K562 (cell line): ENCODE measurements around the gene RPH3AL. TPM values are rescaled to one million over a fixed set of nuclear protein-coding genes. Genes with fewer than 3 reads are reported as not detected.

ENCODE experiments used
- ATAC-seq: fragments of 200-7000 bp; cut with Tn5 transposase; 3 replicates; pipeline ENCODE4 v1.9.1; 2020; ENCODE audit warnings: moderate library complexity
- BruUV-seq: library from RNA; stranded (reverse); fragments of 400-500 nt; replicated peaks from 2 replicates; lab custom pipeline; 2021; lab: Mats Ljungman, UMichigan
- CTCF ChIA-PET: fragments of 300-600 bp; formaldehyde crosslinking; extraction: SDS; loops from one replicate; lab custom pipeline; 2021; ENCODE audit warnings: low intra/inter-chr PET ratio; lab: Yijun Ruan, JAX
- POLR2A ChIA-PET: fragments of 300-600, 350-650 bp; sonication (Branson Sonifier 250); formaldehyde crosslinking; extraction: SDS; loops from one replicate; lab custom pipeline; 2021; ENCODE audit warnings: antibody characterized with exemption, inconsistent platforms; lab: Yijun Ruan, JAX
- DNase-seq, 4 experiments: peaks; one replicate each; pipeline versions ENCODE4 v3.0.0 to v3.0.0-alpha.2; 2011 to 2018; ENCODE audit warnings: low spot score in 3 of 4, mixed read lengths in 3 of 4; ENCODE audit errors: extremely low read depth in 1 of 4
- FAIRE-seq: peaks from 2 replicates; lab custom pipeline; 2011; peaks lifted over from hg19 to GRCh38; lab: Jason Lieb, UNC
- H2AFZ ChIP-seq: 2 replicates; pipeline ENCODE4 v1.6.0; 2011; ENCODE audit warnings: low read depth, low read length, control low read depth, inconsistent platforms
- H3K27ac ChIP-seq: fragments of 200-600 bp; 3 replicates; pipeline ENCODE4 v1.8.0; 2011; ENCODE audit warnings: low read depth, mild to moderate bottlenecking, control low read depth, inconsistent platforms, low read length, moderate library complexity, mixed read lengths; ENCODE audit errors: extremely low read depth
- H3K27me3 ChIP-seq, 2 experiments: fragments of 300-600 bp in 1 of 2; 2 replicates in 1 of 2; 3 replicates in 1 of 2; pipeline versions ENCODE4 v1.6.0 to v1.8.0; 2011; ENCODE audit warnings: inconsistent platforms in 2 of 2, low read length in 2 of 2, mild to moderate bottlenecking in 1 of 2, mixed read lengths in 1 of 2, moderate library complexity in 1 of 2; ENCODE audit not compliant: control insufficient read depth in 2 of 2, insufficient read depth in 2 of 2
- H3K36me3 ChIP-seq: fragments of 300-600 bp; 3 replicates; pipeline ENCODE4 v1.8.0; 2011; ENCODE audit warnings: mild to moderate bottlenecking, low read length, inconsistent platforms; ENCODE audit not compliant: control insufficient read depth, insufficient read depth
- H3K4me1 ChIP-seq, 2 experiments: fragments of 200-600 bp in 1 of 2; replicated peaks in 1 of 2; 2 replicates in 1 of 2; 3 replicates in 1 of 2; pipeline versions ENCODE4 v1.5.1 to v1.8.0; 2011; ENCODE audit warnings: inconsistent platforms in 2 of 2, low read length in 2 of 2, mild to moderate bottlenecking in 1 of 2, mixed read lengths in 1 of 2, moderate library complexity in 1 of 2; ENCODE audit not compliant: control insufficient read depth in 2 of 2, insufficient read depth in 2 of 2
- H3K4me2 ChIP-seq: 2 replicates; pipeline ENCODE4 v1.6.1; 2011; ENCODE audit warnings: low read length, control low read depth, inconsistent platforms, mixed read lengths; ENCODE audit not compliant: insufficient read depth
- H3K4me3 ChIP-seq: fragments of 200-600 bp; sonication (generic), shearing (Covaris generic); 2 replicates; pipeline ENCODE4 v1.5.1; 2016; ENCODE audit warnings: control low read depth, inconsistent platforms
- H3K79me2 ChIP-seq: fragments of 200-600 bp; 3 replicates; pipeline ENCODE4 v1.8.0; 2011; ENCODE audit warnings: low read length, inconsistent platforms; ENCODE audit not compliant: control insufficient read depth, insufficient read depth
- H3K9ac ChIP-seq, 2 experiments: 2 replicates each; pipeline versions ENCODE4 v1.6.0 to v1.6.1; 2011; ENCODE audit warnings: low read depth in 2 of 2, low read length in 2 of 2, control low read depth in 1 of 2, inconsistent platforms in 1 of 2, mild to moderate bottlenecking in 1 of 2, mixed read lengths in 1 of 2; ENCODE audit not compliant: insufficient read depth in 1 of 2
- H3K9me1 ChIP-seq: one replicate; pipeline ENCODE4 v1.6.0; 2011; ENCODE audit warnings: inconsistent platforms, mild to moderate bottlenecking, low read length, moderate library complexity; ENCODE audit not compliant: control insufficient read depth, insufficient read depth
- H3K9me3 ChIP-seq: replicated peaks from 2 replicates; pipeline ENCODE4 v1.5.1; 2011; ENCODE audit warnings: low read depth, low read length, inconsistent platforms; ENCODE audit not compliant: control insufficient read depth, insufficient read depth
- H4K20me1 ChIP-seq: replicated peaks from 2 replicates; pipeline ENCODE4 v1.6.1; 2011; ENCODE audit warnings: low read length, inconsistent platforms, mixed read lengths; ENCODE audit not compliant: control insufficient read depth, insufficient read depth
- CTCF ChIP-seq, 3 experiments: IDR thresholded peaks in 2 of 3; conservative IDR thresholded peaks in 1 of 3; 2 replicates each; pipeline ENCODE4 v1.5.1; 2011 to 2012; ENCODE audit warnings: low read length in 3 of 3, mild to moderate bottlenecking in 3 of 3, control low read depth in 2 of 3, improper control_type of control experiment in 1 of 3, inconsistent platforms in 1 of 3, low read depth in 1 of 3, mixed read lengths in 1 of 3, moderate library complexity in 1 of 3; ENCODE audit not compliant: insufficient read depth in 2 of 3
- SRSF9 ChIP-seq: fragments of 200-400 bp; formaldehyde crosslinking; IDR thresholded peaks from 2 replicates; pipeline ENCODE4 v1.6.1; 2017; ENCODE audit warnings: low read depth, low read length, borderline replicate concordance
- WGBS: fragments of 100-300 bp; shearing (Covaris generic); methylation state at CpG from one replicate; pipeline ENCODE4 v1.1.6; 2016; ENCODE audit warnings: low coverage, mixed read lengths; ENCODE audit not compliant: insufficient coverage; ENCODE audit errors: missing lambda C conversion rate; 5-methylcytosine and 5-hydroxymethylcytosine counted together
- in situ Hi-C: fragments of 300-500 bp; cut with MboI; formaldehyde crosslinking; loops from 4 replicates; pipeline ENCODE4 v1.15.0; 2018; ENCODE audit warnings: inconsistent platforms, mixed read lengths
- intact Hi-C: fragments of 100-400 bp; cut with micrococcal nuclease; formaldehyde crosslinking; loops from 2 replicates; pipeline ENCODE4 v1.14.2; 2022
- polyA plus RNA-seq, 8 experiments: library from polyadenylated mRNA; depleted of rRNA in 4 of 8; stranded (reverse) in 5 of 8; unstranded in 3 of 8; fragments of >200 nt; fragmentation: Nextera tagmentation in 2 of 8; fragmentation: Illumina TruSeq in 1 of 8; extraction: Ambion mirVana in 2 of 8; extraction: Trizol in 1 of 8; gene quantifications; 2 replicates each; pipeline versions ENCODE4 v1.2.1 to v1.2.3, GENCODE V29; 2011 to 2014; ENCODE audit warnings: inconsistent platforms in 1 of 8, missing spikeins in 1 of 8
- total RNA-seq, 7 experiments: library from RNA; depleted of rRNA in 6 of 7; stranded (reverse); fragments of >200 nt in 6 of 7; fragmentation: Illumina TruSeq in 2 of 7; extraction: Trizol in 2 of 7; gene quantifications; 2 replicates each; pipeline versions ENCODE4 v1.2.1 to v1.2.3, GENCODE V29; 2011 to 2021; ENCODE audit warnings: low replicate concordance in 1 of 7

The RPH3AL gene
- total and polyA plus RNA-seq, 9 of the 15 experiments (the other 6 are each of a cell fraction or from before 2014, with no cell fraction given) = 0.18 to 1.7 (median 0.39) TPM

GRCh38 chr17:285751-286422 is 66.7 kb downstream of the RPH3AL start:
- FAIRE-seq = no peak
- no peaks in the 10 kb centered on the region for H3K9me1 ChIP-seq
- H4K20me1 ChIP-seq = peaks cover 4% of the 10 kb centered on the region; the same call in 1 of the 2 replicates
- CTCF ChIA-PET = no interaction called here
- no TSS peak for BruUV-seq
- no peak for ATAC-seq
- no peaks in the 10 kb centered on the region; a peak in 1 of 5 replicates for H3K4me1 ChIP-seq
- POLR2A ChIA-PET = no interaction called here
- TF ChIP-seq CTCF (IDR thresholded peaks at IDR 0.05 in 2 of 3, conservative IDR thresholded peaks at IDR 0.05 in 1 of 3; ENCODE audit: insufficient read depth in 2 of 3, low read depth in 1 of 3, low read length in 3 of 3) (peak in 1 of 3 experiments; percentile 4; a peak in 1 of 6 replicates), SRSF9 (no peak)
- H3K27me3 ChIP-seq = peaks cover 16 to 79% of the 10 kb centered on the region in 2 experiments; a peak in 4 of 5 replicates
- no peaks in the 10 kb centered on the region for H3K79me2 ChIP-seq
- H3K36me3 ChIP-seq = no peaks in the 10 kb centered on the region
- no peak overlapping the region for H3K9ac ChIP-seq
- H3K27ac ChIP-seq = no peak overlapping the region
- H3K9me3 ChIP-seq = no peaks in the 10 kb centered on the region
- H3K4me2 ChIP-seq = no peak overlapping the region
- no peak overlapping the region for H3K4me3 ChIP-seq
- intact Hi-C loops = no loop called here
- WGBS = 2% methylated on average over 12 of the region's 31 CpGs
- DNase-seq = no peak
- in situ Hi-C loops = no loop called here
- H2AFZ ChIP-seq = no peak overlapping the region
